CD8-positive, alpha-beta memory T cell (primary cell): ENCODE data around the gene IDH3B. TPM values are rescaled to one million over a fixed set of nuclear protein-coding genes. Genes with fewer than 3 reads are reported as not detected.

Source experiments
- CTCF ChIA-PET: fragments of 350-600 bp; sonication (Branson Sonifier 250); formaldehyde crosslinking; loops from one replicate; lab custom pipeline; 2021; ENCODE audit warnings: antibody characterized with exemption; lab: Charles Lee
- POLR2A ChIA-PET: fragments of 350-600 bp; sonication (Branson Sonifier 250); formaldehyde crosslinking; loops from one replicate; lab custom pipeline; 2021; ENCODE audit warnings: antibody characterized with exemption; lab: Charles Lee
- DNase-seq, 5 donors: peaks; one replicate each; pipeline versions ENCODE4 v3.0.0 to v3.0.0-alpha.2; 2020 to 2022; ENCODE audit warnings: mixed read lengths in 1 of 5
- H3K27ac ChIP-seq: one replicate; pipeline ENCODE4 v1.7.0; 2013; ENCODE audit warnings: low read depth, mild to moderate bottlenecking, low read length, moderate library complexity
- H3K27me3 ChIP-seq: 2 replicates; pipeline ENCODE4 v1.7.0; 2013; ENCODE audit warnings: low read length, mild to moderate bottlenecking; ENCODE audit not compliant: insufficient read depth, poor library complexity, severe bottlenecking
- H3K36me3 ChIP-seq: 2 replicates; pipeline ENCODE4 v1.7.0; 2013; ENCODE audit warnings: mild to moderate bottlenecking, low read length, moderate library complexity; ENCODE audit not compliant: insufficient read depth
- H3K4me1 ChIP-seq: 2 replicates; pipeline ENCODE4 v1.7.0; 2013; ENCODE audit warnings: mild to moderate bottlenecking, low read length, moderate library complexity; ENCODE audit not compliant: insufficient read depth
- H3K4me3 ChIP-seq: 2 replicates; pipeline ENCODE4 v1.7.0; 2013; ENCODE audit warnings: mild to moderate bottlenecking, low read length
- H3K9me3 ChIP-seq: 2 replicates; pipeline ENCODE4 v1.7.0; 2013; ENCODE audit warnings: mild to moderate bottlenecking, low read length
- H3K27ac Mint-ChIP-seq, 8 donors: one replicate each; pipeline ENCODE4 v1.8.0; 2020 to 2021; ENCODE audit warnings: mixed read lengths in 8 of 8, mild to moderate bottlenecking in 6 of 8, inconsistent platforms in 3 of 8, moderate library complexity in 3 of 8
- H3K27me3 Mint-ChIP-seq, 2 donors: one replicate each; pipeline ENCODE4 v1.8.0; 2020 to 2021; ENCODE audit warnings: mixed read lengths in 2 of 2, mild to moderate bottlenecking in 1 of 2, moderate library complexity in 1 of 2
- H3K36me3 Mint-ChIP-seq, 3 donors: one replicate each; pipeline ENCODE4 v1.8.0; 2020 to 2021; ENCODE audit warnings: mixed read lengths in 3 of 3, inconsistent platforms in 1 of 3, mild to moderate bottlenecking in 1 of 3
- H3K4me1 Mint-ChIP-seq, 3 donors: one replicate each; pipeline ENCODE4 v1.8.0; 2020 to 2021; ENCODE audit warnings: mixed read lengths in 3 of 3, inconsistent platforms in 1 of 3, mild to moderate bottlenecking in 1 of 3
- H3K4me3 Mint-ChIP-seq, 7 donors: one replicate each; pipeline ENCODE4 v1.8.0; 2020 to 2021; ENCODE audit warnings: mixed read lengths in 7 of 7, mild to moderate bottlenecking in 6 of 7, moderate library complexity in 4 of 7, inconsistent platforms in 2 of 7
- H3K9me3 Mint-ChIP-seq, 5 donors: one replicate each; pipeline ENCODE4 v1.8.0; 2020 to 2022; ENCODE audit warnings: mixed read lengths in 5 of 5, mild to moderate bottlenecking in 3 of 5, moderate library complexity in 2 of 5, inconsistent platforms in 1 of 5
- polyA plus RNA-seq: library from polyadenylated mRNA; unstranded; fragments of 300-500 nt; fragmentation: Illumina TruSeq; gene quantifications from one replicate; pipeline ENCODE4 v1.2.3, GENCODE V29; 2021
- total RNA-seq, 2 experiments: library from RNA; stranded (reverse); gene quantifications; one replicate each; pipeline ENCODE4 v1.2.3, GENCODE V29; 2021

Gene IDH3B
- total RNA-seq (100 to 1,000 TPM; 138 to 145 TPM), polyA plus RNA-seq (107 TPM)

GRCh38 chr20:2663887-2664719 lies at the start of gene IDH3B:
TSS of gene IDH3B (minus strand) at chr20:2664216. CDS start at chr20:2664188, 28 bp downstream.
- Mint-ChIP-seq H3K36me3 (peaks cover 0 to 46% (median 19%) of the 10 kb centered on the region in 3 donors), H3K27me3 (no peaks in the 10 kb centered on the region), H3K27ac (peak within 1 kb of the TSS; percentile 91 to 99 (median 95)), H3K9me3 (no peaks in the 10 kb centered on the region), H3K4me3 (peak within 1 kb of the TSS; percentile 84 to 99 (median 90)), H3K4me1 (peaks cover 17 to 29% (median 26%) of the 10 kb centered on the region in 3 donors)
- Histone ChIP-seq H3K4me3 (peak within 1 kb of the TSS; percentile 91), H3K27ac (peak within 1 kb of the TSS; percentile 78), H3K9me3 (no peaks in the 10 kb centered on the region), H3K4me1 (peaks cover 13% of the 10 kb centered on the region), H3K36me3 (peaks cover 33% of the 10 kb centered on the region), H3K27me3 (no peaks in the 10 kb centered on the region)
- CTCF ChIA-PET = interaction anchor here (0.8 to 3.3 kb wide), 4 partner anchors 12 to 142 kb away, joined by 4 to 21 read pairs (median 5); partner anchors contain the start of gene NOP56
- POLR2A ChIA-PET = interaction anchor here (0.7 to 3.5 kb wide), 5 partner anchors 10 to 194 kb away, joined by 3 to 70 read pairs (median 5); partner anchors contain the start of genes NOP56, PCED1A, SNRPB and VPS16
- DNase-seq = peak; percentile 85 to 93 (median 89)

DNA sequence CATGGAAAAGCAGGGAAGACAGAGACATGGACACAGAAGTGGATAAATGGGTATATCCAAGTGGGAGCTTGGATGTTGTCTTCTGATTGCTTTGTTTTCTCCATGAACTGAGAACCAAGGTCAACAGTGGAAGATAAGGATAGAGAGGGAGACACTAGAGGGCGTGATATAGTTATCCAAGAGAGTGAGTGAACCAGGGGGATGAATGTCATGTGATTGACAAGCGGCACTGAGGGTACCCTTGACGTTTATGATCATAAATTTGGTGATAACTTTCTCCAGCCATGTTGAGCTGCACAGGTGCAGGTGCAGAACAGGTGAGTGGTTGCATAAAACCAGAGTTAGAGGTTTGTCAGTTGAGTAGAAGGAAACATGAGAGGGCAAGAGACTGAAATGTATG lies 49.3 kb upstream of the IDH3B start:
- Histone ChIP-seq H3K9me3 (no peaks in the 10 kb centered on the region), H3K36me3 (no peaks in the 10 kb centered on the region), H3K27ac (no peak overlapping the region), H3K4me1 (peaks cover 5% of the 10 kb centered on the region), H3K27me3 (no peaks in the 10 kb centered on the region), H3K4me3 (no peak overlapping the region)
- DNase-seq = peak in 2 of 5 donors; percentile 42 to 52
- Mint-ChIP-seq H3K27me3 (peaks cover 4 to 8% of the 10 kb centered on the region in 2 donors), H3K4me1 (peaks cover 0 to 2% (median 0%) of the 10 kb centered on the region in 3 donors), H3K4me3 (no peak overlapping the region), H3K9me3 (peaks cover 0 to 8% (median 2%) of the 10 kb centered on the region in 5 donors), H3K27ac (no peak overlapping the region), H3K36me3 (peaks cover 0 to 7% (median 0%) of the 10 kb centered on the region in 3 donors)
- ChIA-PET POLR2A (interaction anchor here (0.6 to 1.9 kb wide), 3 partner anchors 16 to 485 kb away, joined by 3 to 5 read pairs (median 5); no protein-coding TSS in a partner anchor), CTCF (interaction anchor here (0.8 to 10.3 kb wide), 12 partner anchors 10 to 250 kb away, joined by 3 to 154 read pairs (median 4); partner anchors contain the start of gene EBF4)

DNA sequence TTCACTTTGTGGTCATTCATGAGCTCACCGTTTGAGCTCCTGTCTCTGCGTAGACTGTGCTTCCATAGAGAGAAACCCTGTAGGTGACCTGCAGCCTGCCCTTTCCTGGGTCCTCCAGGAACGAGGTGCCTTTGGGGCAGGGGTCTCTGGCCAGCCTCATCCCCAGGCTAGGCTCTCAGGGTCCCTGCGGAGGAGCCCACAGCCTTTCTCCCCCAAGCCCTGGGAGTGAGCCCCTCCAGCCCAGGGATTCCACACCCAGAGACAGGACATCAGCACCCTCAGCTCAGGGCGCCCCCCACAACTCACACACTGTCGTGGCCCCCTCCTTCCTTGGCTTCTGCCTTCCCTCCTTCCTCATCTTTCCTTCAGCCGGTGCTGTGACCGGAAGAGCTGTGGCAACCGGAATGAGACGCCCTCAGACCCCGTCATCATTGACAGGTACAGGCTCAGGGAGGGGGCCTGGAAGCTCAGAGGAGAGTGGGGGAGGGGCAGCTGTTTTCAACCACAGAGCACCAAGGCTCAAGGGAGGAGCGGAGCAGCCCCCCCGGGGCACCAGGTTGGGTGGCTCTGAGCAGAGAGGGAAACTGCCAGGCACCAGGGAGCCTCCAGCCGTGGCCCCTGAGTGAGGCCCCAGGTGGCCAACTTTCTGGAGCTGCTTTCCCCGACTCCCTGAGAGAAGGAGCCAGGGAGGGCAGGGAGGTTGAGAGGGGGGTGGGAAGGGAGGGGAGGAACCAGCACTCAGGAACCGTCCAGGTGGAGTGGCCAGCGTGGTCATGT lies 45.4 kb upstream of the IDH3B start:
- H3K27ac Mint-ChIP-seq = peak overlapping the region in 1 of 8 donors; percentile 75
- CTCF ChIA-PET = interaction anchor here (0.6 kb wide), 1 partner anchor 35 kb away, joined by 3 read pairs; no protein-coding TSS in a partner anchor
- Histone ChIP-seq H3K27ac (no peak overlapping the region), H3K27me3 (no peaks in the 10 kb centered on the region), H3K9me3 (no peaks in the 10 kb centered on the region), H3K36me3 (no peaks in the 10 kb centered on the region), H3K4me3 (no peak overlapping the region), H3K4me1 (peaks cover 5% of the 10 kb centered on the region)
- H3K4me3 Mint-ChIP-seq = no peak overlapping the region
- H3K36me3 Mint-ChIP-seq = no peaks in the 10 kb centered on the region
- peaks cover 0 to 1% (median 0%) of the 10 kb centered on the region in 5 donors for H3K9me3 Mint-ChIP-seq
- POLR2A ChIA-PET = no interaction called here
- peaks cover 0 to 2% (median 0%) of the 10 kb centered on the region in 3 donors for H3K4me1 Mint-ChIP-seq
- no peak for DNase-seq
- H3K27me3 Mint-ChIP-seq = peaks cover 8 to 23% of the 10 kb centered on the region in 2 donors

- no peaks in the 10 kb centered on the region for H3K27me3 ChIP-seq
- no peak overlapping the region for H3K4me3 ChIP-seq
- Mint-ChIP-seq H3K27ac (no peak overlapping the region), H3K36me3 (no peaks in the 10 kb centered on the region), H3K4me1 (no peaks in the 10 kb centered on the region), H3K9me3 (no peaks in the 10 kb centered on the region), H3K27me3 (peaks cover 6 to 23% of the 10 kb centered on the region in 2 donors), H3K4me3 (no peak overlapping the region)
- peaks cover 5% of the 10 kb centered on the region for H3K4me1 ChIP-seq
- no peak for DNase-seq
- no peak overlapping the region for H3K27ac ChIP-seq
- H3K36me3 ChIP-seq = no peaks in the 10 kb centered on the region
- no peaks in the 10 kb centered on the region for H3K9me3 ChIP-seq
- POLR2A ChIA-PET = no interaction called here
- CTCF ChIA-PET = interaction anchor here (2.1 kb wide), 1 partner anchor 33 kb away, joined by 9 read pairs; no protein-coding TSS in a partner anchor
These were observed 44.6 kb upstream of the IDH3B start for GRCh38 chr20:2708665-2709064.

DNA sequence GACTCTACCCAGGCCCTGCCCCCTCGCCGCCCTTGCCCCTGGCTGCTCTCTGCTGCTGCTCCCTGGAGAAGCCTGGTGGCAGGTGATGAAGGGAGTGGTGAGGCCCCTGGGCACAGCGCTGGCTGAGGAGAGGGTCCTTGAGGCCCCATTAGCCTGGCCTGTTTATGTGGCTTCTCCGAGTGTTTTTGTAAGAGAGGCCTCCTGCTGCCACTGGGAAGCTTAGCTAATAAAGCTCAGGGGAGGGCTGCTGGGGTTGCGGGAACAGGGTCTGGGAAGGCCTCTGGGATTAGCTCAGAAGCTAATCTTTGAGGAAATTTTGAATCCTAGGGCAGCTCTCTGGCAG lies 44.0 kb upstream of the IDH3B start:
- Mint-ChIP-seq H3K9me3 (no peaks in the 10 kb centered on the region), H3K27me3 (peaks cover 6 to 23% of the 10 kb centered on the region in 2 donors), H3K4me3 (no peak overlapping the region), H3K36me3 (no peaks in the 10 kb centered on the region), H3K4me1 (no peaks in the 10 kb centered on the region), H3K27ac (no peak overlapping the region)
- no peak overlapping the region for H3K27ac ChIP-seq
- H3K4me1 ChIP-seq = no peaks in the 10 kb centered on the region
- H3K36me3 ChIP-seq = no peaks in the 10 kb centered on the region
- H3K4me3 ChIP-seq = no peak overlapping the region
- no peaks in the 10 kb centered on the region for H3K27me3 ChIP-seq
- ChIA-PET CTCF (interaction anchor here (2.1 kb wide), 1 partner anchor 34 kb away, joined by 9 read pairs; no protein-coding TSS in a partner anchor), POLR2A (no interaction called here)
- no peak for DNase-seq
- no peaks in the 10 kb centered on the region for H3K9me3 ChIP-seq

DNA sequence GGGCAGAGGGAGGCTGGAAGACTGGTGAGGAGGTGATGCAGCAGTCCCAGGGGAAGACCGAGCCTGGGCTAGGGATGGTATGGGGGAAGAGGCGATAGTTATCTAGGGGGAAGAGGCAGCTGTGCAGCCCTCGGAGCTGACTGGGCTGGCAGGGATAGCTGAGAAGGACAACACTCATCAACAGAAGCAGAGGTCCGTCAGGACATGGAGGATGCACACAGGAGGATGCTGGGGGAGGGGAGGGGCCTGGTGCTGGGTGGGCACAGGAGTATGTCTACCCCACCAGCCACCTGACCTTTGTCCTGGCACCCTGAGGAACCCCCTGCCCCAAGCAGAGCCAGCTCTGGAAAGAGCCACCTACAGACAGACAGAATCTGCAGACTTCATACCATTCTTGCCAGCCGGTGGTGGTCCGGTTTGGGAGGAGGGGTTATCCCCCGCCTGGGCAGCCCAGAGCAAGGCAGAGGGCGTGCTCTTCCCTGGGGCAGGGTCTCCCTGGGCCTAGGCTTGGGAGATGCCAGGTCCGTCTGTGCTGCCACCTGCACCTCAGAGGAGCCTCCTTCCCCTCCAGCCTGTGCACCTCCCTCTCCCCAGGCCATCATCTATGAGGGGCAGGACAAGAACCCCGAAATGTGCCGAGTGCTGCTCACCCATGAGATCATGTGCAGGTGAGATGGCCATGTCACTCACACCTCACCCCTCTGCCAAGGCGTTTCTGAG lies 43.5 kb upstream of the IDH3B start:
- H3K36me3 Mint-ChIP-seq = no peaks in the 10 kb centered on the region
- no peak for DNase-seq
- Histone ChIP-seq H3K36me3 (no peaks in the 10 kb centered on the region), H3K27me3 (no peaks in the 10 kb centered on the region), H3K4me1 (no peaks in the 10 kb centered on the region), H3K27ac (no peak overlapping the region), H3K9me3 (no peaks in the 10 kb centered on the region), H3K4me3 (no peak overlapping the region)
- H3K4me1 Mint-ChIP-seq = no peaks in the 10 kb centered on the region
- peaks cover 6 to 23% of the 10 kb centered on the region in 2 donors for H3K27me3 Mint-ChIP-seq
- POLR2A ChIA-PET = no interaction called here
- H3K27ac Mint-ChIP-seq = no peak overlapping the region
- CTCF ChIA-PET = interaction anchor here (2.1 kb wide), 1 partner anchor 34 kb away, joined by 9 read pairs; no protein-coding TSS in a partner anchor
- H3K4me3 Mint-ChIP-seq = no peak overlapping the region
- H3K9me3 Mint-ChIP-seq = no peaks in the 10 kb centered on the region

- Histone ChIP-seq H3K27me3 (no peaks in the 10 kb centered on the region), H3K27ac (no peak overlapping the region), H3K36me3 (no peaks in the 10 kb centered on the region), H3K9me3 (no peaks in the 10 kb centered on the region), H3K4me1 (no peaks in the 10 kb centered on the region), H3K4me3 (no peak overlapping the region)
- no peaks in the 10 kb centered on the region for H3K9me3 Mint-ChIP-seq
- H3K27me3 Mint-ChIP-seq = peaks cover 6 to 25% of the 10 kb centered on the region in 2 donors
- H3K27ac Mint-ChIP-seq = no peak overlapping the region
- H3K36me3 Mint-ChIP-seq = no peaks in the 10 kb centered on the region
- no peak overlapping the region for H3K4me3 Mint-ChIP-seq
- no peaks in the 10 kb centered on the region for H3K4me1 Mint-ChIP-seq
- ChIA-PET CTCF (interaction anchor here (2.1 kb wide), 1 partner anchor 35 kb away, joined by 9 read pairs; no protein-coding TSS in a partner anchor), POLR2A (no interaction called here)
- no peak for DNase-seq
These were observed 42.8 kb upstream of the IDH3B start for GRCh38 chr20:2706688-2707352.
